ENCODE measurements around the gene TUBE1. TPM values are rescaled to one million over a fixed set of nuclear protein-coding genes. Genes with fewer than 3 reads are reported as not detected.

The TUBE1 gene
- total and polyA plus RNA-seq, 2 of the 4 experiments (the other 2 are of a cell fraction): 7.9 to 8.6 TPM

DNA sequence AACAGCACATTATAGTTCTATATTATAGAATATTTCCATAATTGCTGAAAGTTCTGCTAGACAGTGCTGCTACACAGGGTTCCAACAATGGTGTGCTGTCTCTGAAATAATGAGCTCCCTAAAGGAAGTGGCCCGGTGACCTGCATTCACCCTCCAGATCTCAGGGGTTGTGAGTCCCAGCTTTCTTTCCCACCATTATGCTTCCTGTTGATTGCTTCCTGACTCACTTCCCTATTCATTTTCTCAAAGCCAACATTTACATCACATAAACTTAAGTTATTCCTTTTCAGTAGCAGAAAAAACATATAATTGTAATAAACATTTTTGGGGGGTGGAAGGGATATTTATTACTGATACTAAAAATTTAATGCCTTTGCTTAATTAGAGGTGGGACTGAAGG lies 46.3 kb downstream of the TUBE1 start:
- no CpG with 5 or more reads among the region's 1 CpG for WGBS, 2 experiments (ENCODE audit: extremely low coverage in 2 of 2, insufficient read length in 1 of 2)
- peaks cover 14% of the 10 kb centered on the region for H3K4me1 ChIP-seq (ENCODE audit: control insufficient read depth, insufficient read depth, low read length)
- no peak overlapping the region for H3K9ac ChIP-seq (ENCODE audit: low read depth, low read length)
- no peak overlapping the region for H3K56ac ChIP-seq (ENCODE audit: extremely low read depth, insufficient read depth, low read length)
- no peaks in the 10 kb centered on the region for H3K9me3 ChIP-seq (ENCODE audit: control insufficient read depth, insufficient read depth, low read length)
- ChIA-PET CTCF (no interaction called here), POLR2A (ENCODE audit: unreplicated experiment) (no interaction called here)
- H2BK120ac ChIP-seq (ENCODE audit: low read depth, low read length): 0 out of 2 replicates have a peak overlapping the region, but pooled peaks have one; percentile 12
- DNase-seq (no peak), ATAC-seq (ENCODE audit: low read depth) (no peak)
- no peaks in the 10 kb centered on the region for H4K20me1 ChIP-seq (ENCODE audit: insufficient read depth, low read length)
- BruUV-seq (replicated peaks): no TSS peak
- in situ Hi-C loops (cut with MboI; ENCODE audit: low sequenced_read_pairs) (loop anchor here (25.0 kb wide), 2 partner anchors 679 to 1004 kb away; no protein-coding TSS in a partner anchor), intact Hi-C loops (cut with micrococcal nuclease) (loop anchor here (5.0 kb wide), 3 partner anchors 439 to 1029 kb away; partner anchors contain the start of gene REV3L), dilution Hi-C loops (cut with HindIII; ENCODE audit: low sequenced_read_pairs, unreplicated experiment) (no loop called here)
- no peak overlapping the region for H2AFZ ChIP-seq (replicated peaks; ENCODE audit: low read length, poor library complexity)
- H2BK20ac ChIP-seq (ENCODE audit: low read depth, low read length): no peak overlapping the region
- no peak overlapping the region for H3K23ac ChIP-seq (ENCODE audit: low read depth, low read length)
- no peaks in the 10 kb centered on the region for H3K79me1 ChIP-seq (ENCODE audit: low read depth in 1 of 2, low read length in 2 of 2)
- no peak overlapping the region for H3K18ac ChIP-seq (ENCODE audit: low read depth, low read length)
- H4K91ac ChIP-seq (ENCODE audit: insufficient read depth, low read depth, low read length): no peak overlapping the region
- H4K8ac ChIP-seq (ENCODE audit: low read depth in 2 of 2, low read length in 2 of 2): no peak overlapping the region
- H2BK15ac ChIP-seq (ENCODE audit: low read depth, low read length): no peak overlapping the region
- no peak overlapping the region for H3K4me2 ChIP-seq (ENCODE audit: low read depth, low read length)
- H4K5ac ChIP-seq (ENCODE audit: low read depth, low read length): no peak overlapping the region
- peaks cover 20% of the 10 kb centered on the region; the same call in 1 of the 2 replicates for H3K9me1 ChIP-seq (ENCODE audit: insufficient read depth, low read length)
- H2AK5ac ChIP-seq (ENCODE audit: low read depth, low read length): no peak overlapping the region
- no peak overlapping the region for H3K4me3 ChIP-seq (ENCODE audit: insufficient read depth, low read depth, low read length)
- no peaks in the 10 kb centered on the region for H3K27me3 ChIP-seq (ENCODE audit: control insufficient read depth, insufficient read depth, low read length)
- no peak for TF ChIP-seq POLR2A (IDR thresholded peaks at IDR 0.05; ENCODE audit: low read depth, low read length)
- TF ChIP-seq, protein P1, sequence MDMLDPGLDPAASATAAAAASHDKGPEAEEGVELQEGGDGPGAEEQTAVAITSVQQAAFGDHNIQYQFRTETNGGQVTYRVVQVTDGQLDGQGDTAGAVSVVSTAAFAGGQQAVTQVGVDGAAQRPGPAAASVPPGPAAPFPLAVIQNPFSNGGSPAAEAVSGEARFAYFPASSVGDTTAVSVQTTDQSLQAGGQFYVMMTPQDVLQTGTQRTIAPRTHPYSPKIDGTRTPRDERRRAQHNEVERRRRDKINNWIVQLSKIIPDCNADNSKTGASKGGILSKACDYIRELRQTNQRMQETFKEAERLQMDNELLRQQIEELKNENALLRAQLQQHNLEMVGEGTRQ (IDR thresholded peaks at IDR 0.05; ENCODE audit: low read depth, low read length): no peak
- TF ChIP-seq RFX5 (IDR thresholded peaks at IDR 0.05; ENCODE audit: low read depth, low read length): no peak
- TF ChIP-seq CTCF (conservative IDR thresholded peaks at IDR 0.05; ENCODE audit: low read depth, low read length): no peak
- no peak for TF ChIP-seq CEBPB (IDR thresholded peaks at IDR 0.05; ENCODE audit: low read depth, low read length)
- no peak for TF ChIP-seq FOS (IDR thresholded peaks at IDR 0.05; ENCODE audit: low read depth, low read length)
- TF ChIP-seq SMC3 (IDR thresholded peaks at IDR 0.05; ENCODE audit: low read depth, low read length): no peak
- no peak for TF ChIP-seq MAFK (IDR thresholded peaks at IDR 0.05; ENCODE audit: low read depth, low read length)
- TF ChIP-seq RAD21 (IDR thresholded peaks at IDR 0.05; ENCODE audit: low read length): no peak
- TF ChIP-seq RCOR1 (IDR thresholded peaks at IDR 0.05; ENCODE audit: insufficient replicate concordance, low read length): no peak
- H3K4ac ChIP-seq (ENCODE audit: low read depth, low read length): no peak overlapping the region
- no peaks in the 10 kb centered on the region for H3K36me3 ChIP-seq (ENCODE audit: control insufficient read depth, insufficient read depth, low read length)
- H3K27ac ChIP-seq (ENCODE audit: insufficient read depth, low read length): no peak overlapping the region
- H3K14ac ChIP-seq (replicated peaks; ENCODE audit: low read depth, low read length): peak overlapping the region; percentile 40; the same call in 1 of the 2 replicates
- no peak overlapping the region for H2AK9ac ChIP-seq (replicated peaks; ENCODE audit: low read depth, low read length, poor library complexity)
- no peak overlapping the region for H2BK5ac ChIP-seq (ENCODE audit: low read depth, low read length, poor library complexity, severe bottlenecking)

Data from IMR-90 (cell line).